GM21526 (cell line): ENCODE results near the gene JAZF1.
"Not testable (repeated sequence)": the region's sequence is repeated elsewhere in the genome, so short reads cannot be mapped to it uniquely, and the experiment has no call there.

Source experiments
- ATAC-seq: cut with Tn5 transposase; IDR thresholded peaks from one replicate; pipeline ENCODE4 v1.9.1; 2021; ENCODE audit warnings: moderate library complexity; ENCODE audit not compliant: unreplicated experiment, low FRiP score

Gene JAZF1

GRCh38 chr7:27899601-27900000, 281.0 kb downstream of the JAZF1 start:
- ATAC-seq, result no peak

GRCh38 chr7:27897441-27897847, 283.2 kb downstream of the JAZF1 start:
- ATAC-seq, result no peak

- ATAC-seq, result no peak
These were observed 283.6 kb downstream of the JAZF1 start for GRCh38 chr7:27897001-27897400.

- no peak for ATAC-seq
These were observed 285.0 kb downstream of the JAZF1 start for GRCh38 chr7:27895551-27895950.

- peak; percentile 99 for ATAC-seq
These were observed 290.3 kb downstream of the JAZF1 start for GRCh38 chr7:27890205-27890849.

GRCh38 chr7:27889800-27890199, 290.8 kb downstream of the JAZF1 start:
- ATAC-seq, result no peak

- no peak for ATAC-seq
These were observed 291.9 kb downstream of the JAZF1 start for GRCh38 chr7:27888736-27889135.

GRCh38 chr7:27886710-27887109, 293.9 kb downstream of the JAZF1 start:
- ATAC-seq, result not testable (repeated sequence)

- ATAC-seq, result no peak
These were observed 294.9 kb downstream of the JAZF1 start for GRCh38 chr7:27885652-27886051.

GRCh38 chr7:27883696-27884095, 296.9 kb downstream of the JAZF1 start:
- no peak for ATAC-seq

GRCh38 chr7:27876756-27877155, 303.8 kb downstream of the JAZF1 start:
- ATAC-seq, result no peak

- no peak for ATAC-seq
These were observed 304.8 kb downstream of the JAZF1 start for GRCh38 chr7:27875832-27876231.

- ATAC-seq, result no peak
These were observed 305.5 kb downstream of the JAZF1 start for GRCh38 chr7:27875061-27875460.

- no peak for ATAC-seq
These were observed 306.3 kb downstream of the JAZF1 start for GRCh38 chr7:27873981-27874957.

GRCh38 chr7:27872356-27873275, 308.0 kb downstream of the JAZF1 start:
- no peak for ATAC-seq

GRCh38 chr7:27871866-27872265, 308.7 kb downstream of the JAZF1 start:
- no peak for ATAC-seq

- no peak for ATAC-seq
These were observed 309.5 kb downstream of the JAZF1 start for GRCh38 chr7:27871086-27871485.

GRCh38 chr7:27870595-27870994, 310.0 kb downstream of the JAZF1 start:
- ATAC-seq, result no peak

- ATAC-seq, result no peak
These were observed 311.5 kb downstream of the JAZF1 start for GRCh38 chr7:27869056-27869455.

GRCh38 chr7:27868131-27868550, 312.5 kb downstream of the JAZF1 start:
- no peak for ATAC-seq
